ENCODE measurements around the gene NUP214.
"Not testable (repeated sequence)": the region's sequence is repeated elsewhere in the genome, so short reads cannot be mapped to it uniquely, and the experiment has no call there.

The NUP214 gene

DNA sequence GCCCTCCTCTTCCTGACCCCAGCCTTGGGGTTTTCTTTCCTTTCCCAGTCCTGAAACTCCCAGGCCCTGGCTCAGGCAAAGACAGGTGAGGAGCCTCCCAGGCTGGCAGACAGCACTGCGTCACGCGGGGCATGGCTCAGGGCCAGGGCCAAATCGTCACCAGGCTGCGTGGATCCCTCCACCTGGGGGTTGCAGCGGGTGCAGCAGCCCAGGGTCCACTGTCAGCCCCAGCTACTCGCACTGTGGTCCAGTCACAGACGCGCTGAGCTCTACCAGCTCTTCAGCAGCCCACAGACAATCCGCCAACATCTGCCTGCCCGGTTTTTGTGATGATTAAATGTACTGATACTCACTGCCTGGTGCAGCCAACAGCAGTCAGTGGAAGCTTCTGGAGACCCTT, 138.8 kb downstream of the NUP214 start:
- no peak for DNase-seq (ENCODE audit: insufficient read length, low spot score)
- TF ChIP-seq PAX5 (IDR thresholded peaks at IDR 0.05; ENCODE audit: insufficient read depth, low read length, severe bottlenecking) = no peak
- no peak for TF ChIP-seq SPI1 (IDR thresholded peaks at IDR 0.05; ENCODE audit: low read depth, low read length)
- TF ChIP-seq POLR2AphosphoS5 (IDR thresholded peaks at IDR 0.05; ENCODE audit: low read depth, low read length) = no peak
- TF ChIP-seq TAF1 (IDR thresholded peaks at IDR 0.05; ENCODE audit: low read depth, low read length) = no peak
- no peak for TF ChIP-seq POLR2A (IDR thresholded peaks at IDR 0.05; ENCODE audit: low read depth, low read length)
- no peak for TF ChIP-seq POU2F2 (IDR thresholded peaks at IDR 0.05; ENCODE audit: low read depth, low read length)
- FAIRE-seq = no peak

GRCh38 chr9:131266266-131267229, 141.2 kb downstream of the NUP214 start:
- no peak for FAIRE-seq
- no peak for TF ChIP-seq PAX5 (IDR thresholded peaks at IDR 0.05; ENCODE audit: insufficient read depth, low read length, severe bottlenecking)
- TF ChIP-seq TAF1 (IDR thresholded peaks at IDR 0.05; ENCODE audit: low read depth, low read length) = no peak
- TF ChIP-seq POLR2A (IDR thresholded peaks at IDR 0.05; ENCODE audit: low read depth, low read length) = no peak
- TF ChIP-seq POLR2AphosphoS5 (IDR thresholded peaks at IDR 0.05; ENCODE audit: low read depth, low read length) = no peak
- no peak for TF ChIP-seq SPI1 (IDR thresholded peaks at IDR 0.05; ENCODE audit: low read depth, low read length)
- TF ChIP-seq POU2F2 (IDR thresholded peaks at IDR 0.05; ENCODE audit: low read depth, low read length) = no peak
- DNase-seq (ENCODE audit: insufficient read length, low spot score) = no peak

- DNase-seq (ENCODE audit: insufficient read length, low spot score) = no peak
- TF ChIP-seq SPI1 (IDR thresholded peaks at IDR 0.05; ENCODE audit: low read depth, low read length) (0 out of 2 replicates have a peak, but pooled peaks have one; percentile 33), POLR2A (IDR thresholded peaks at IDR 0.05; ENCODE audit: low read depth, low read length) (no peak), POLR2AphosphoS5 (IDR thresholded peaks at IDR 0.05; ENCODE audit: low read depth, low read length) (no peak), TAF1 (IDR thresholded peaks at IDR 0.05; ENCODE audit: low read depth, low read length) (no peak), POU2F2 (IDR thresholded peaks at IDR 0.05; ENCODE audit: low read depth, low read length) (no peak)
- FAIRE-seq = peak; percentile 82
Observed at GRCh38 chr9:131270171-131271015, 145.0 kb downstream of the NUP214 start.

- DNase-seq (ENCODE audit: insufficient read length, low spot score); FAIRE-seq: not testable (repeated sequence)
Observed at GRCh38 chr9:131271016-131271273, 145.6 kb downstream of the NUP214 start.

GRCh38 chr9:131271506-131271931, 146.1 kb downstream of the NUP214 start:
- no peak for FAIRE-seq
- no peak for DNase-seq (ENCODE audit: insufficient read length, low spot score)
- TF ChIP-seq POLR2AphosphoS5 (IDR thresholded peaks at IDR 0.05; ENCODE audit: low read depth, low read length) = no peak
- no peak for TF ChIP-seq SPI1 (IDR thresholded peaks at IDR 0.05; ENCODE audit: low read depth, low read length)
- TF ChIP-seq POLR2A (IDR thresholded peaks at IDR 0.05; ENCODE audit: low read depth, low read length) = no peak
- no peak for TF ChIP-seq PAX5 (IDR thresholded peaks at IDR 0.05; ENCODE audit: insufficient read depth, low read length, severe bottlenecking)
- TF ChIP-seq TAF1 (IDR thresholded peaks at IDR 0.05; ENCODE audit: low read depth, low read length) = no peak
- no peak for TF ChIP-seq POU2F2 (IDR thresholded peaks at IDR 0.05; ENCODE audit: low read depth, low read length)

- FAIRE-seq = no peak
- TF ChIP-seq SPI1 (IDR thresholded peaks at IDR 0.05; ENCODE audit: low read depth, low read length) (no peak), POLR2A (IDR thresholded peaks at IDR 0.05; ENCODE audit: low read depth, low read length) (no peak), POLR2AphosphoS5 (IDR thresholded peaks at IDR 0.05; ENCODE audit: low read depth, low read length) (no peak), POU2F2 (IDR thresholded peaks at IDR 0.05; ENCODE audit: low read depth, low read length) (no peak), TAF1 (IDR thresholded peaks at IDR 0.05; ENCODE audit: low read depth, low read length) (no peak), PAX5 (IDR thresholded peaks at IDR 0.05; ENCODE audit: insufficient read depth, low read length, severe bottlenecking) (no peak)
Observed at GRCh38 chr9:131272212-131272611, 146.8 kb downstream of the NUP214 start.

DNA sequence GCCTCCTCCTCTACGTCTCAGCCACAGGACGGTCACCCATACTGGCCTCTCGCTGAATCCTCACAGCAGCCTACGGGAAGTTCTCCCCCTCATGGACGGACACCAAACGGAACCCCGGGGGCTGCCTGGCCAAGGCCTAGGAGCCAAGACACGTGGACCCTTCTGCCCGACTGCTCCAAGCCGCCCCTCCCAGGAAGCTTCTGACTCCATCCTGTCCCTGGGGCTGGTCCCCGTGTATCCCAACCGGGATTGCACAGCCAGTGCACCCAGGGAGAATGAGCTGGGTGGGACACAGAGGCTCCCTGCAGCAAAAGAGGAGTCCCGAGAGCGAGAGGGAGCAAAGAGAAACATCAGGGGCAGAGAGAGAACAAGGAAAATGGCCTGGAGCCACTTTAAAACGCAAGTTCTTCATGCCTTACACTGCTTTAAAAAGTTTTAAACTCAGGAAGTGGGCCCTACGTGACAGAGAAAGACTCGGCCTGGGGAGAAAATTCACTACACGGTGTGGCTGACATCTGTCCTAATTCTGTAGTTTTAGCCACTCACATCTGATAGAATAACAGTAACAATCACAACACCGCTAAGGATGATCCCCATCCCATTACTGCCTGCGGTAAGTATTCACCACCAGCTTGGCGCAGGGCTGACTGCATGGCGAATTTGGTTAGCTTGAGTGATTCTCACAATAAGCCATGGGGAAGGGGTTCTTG, 147.9 kb downstream of the NUP214 start:
- peak; percentile 83 for FAIRE-seq
- TF ChIP-seq POLR2AphosphoS5 (IDR thresholded peaks at IDR 0.05; ENCODE audit: low read depth, low read length) (no peak), POLR2A (IDR thresholded peaks at IDR 0.05; ENCODE audit: low read depth, low read length) (no peak), POU2F2 (IDR thresholded peaks at IDR 0.05; ENCODE audit: low read depth, low read length) (no peak), TAF1 (IDR thresholded peaks at IDR 0.05; ENCODE audit: low read depth, low read length) (no peak), SPI1 (IDR thresholded peaks at IDR 0.05; ENCODE audit: low read depth, low read length) (no peak), PAX5 (IDR thresholded peaks at IDR 0.05; ENCODE audit: insufficient read depth, low read length, severe bottlenecking) (no peak)

More at GRCh38 chr9:131272212-131272611, 146.8 kb downstream of the NUP214 start:
- DNase-seq (ENCODE audit: insufficient read length, low spot score) = no peak

DNA sequence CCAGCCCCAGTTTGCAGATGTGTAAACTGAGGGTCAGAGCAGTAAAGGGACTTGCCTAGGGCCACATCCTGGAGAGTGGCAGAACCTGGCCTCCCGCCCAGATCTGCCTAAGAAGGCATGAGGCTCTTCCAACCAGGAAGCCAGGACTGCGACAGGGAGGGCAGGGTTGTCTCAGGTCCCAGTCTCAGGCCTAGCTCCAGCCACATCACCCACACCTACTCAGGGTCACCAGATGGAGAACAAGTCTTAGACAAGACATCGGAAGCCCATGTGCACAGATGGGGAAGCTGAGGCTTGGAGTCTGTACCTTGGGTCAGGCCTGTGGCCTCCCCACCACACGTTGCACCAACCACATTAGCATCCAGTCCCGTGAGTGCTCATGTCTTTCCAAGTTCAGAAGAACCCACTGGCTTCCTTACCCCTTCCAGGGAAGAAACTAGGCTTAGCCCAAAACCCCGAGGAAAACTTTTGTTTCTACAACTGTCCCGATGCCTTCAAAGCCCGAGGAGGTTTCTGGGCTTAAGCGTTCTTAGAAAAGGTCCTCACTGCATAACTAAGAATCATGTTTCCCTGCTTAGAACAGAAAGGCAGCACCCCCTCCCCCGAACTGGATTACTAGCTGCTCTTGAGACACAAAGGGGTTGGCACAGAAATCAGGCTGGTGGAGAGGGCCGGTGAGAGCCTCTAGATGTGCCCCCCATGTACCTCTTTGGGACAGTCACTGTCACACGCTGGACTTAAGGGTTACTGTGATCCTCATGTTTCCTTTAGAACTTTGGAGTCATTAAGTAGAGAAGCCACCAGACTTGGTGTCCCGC, 148.7 kb downstream of the NUP214 start:
- FAIRE-seq (no peak), DNase-seq (ENCODE audit: insufficient read length, low spot score) (no peak)
- TF ChIP-seq POU2F2 (IDR thresholded peaks at IDR 0.05; ENCODE audit: low read depth, low read length) (no peak), POLR2A (IDR thresholded peaks at IDR 0.05; ENCODE audit: low read depth, low read length) (peak; percentile 52; the same call in 1 of the 2 replicates)

More for the DNA sequence above, 147.9 kb downstream of the NUP214 start:
- no peak for DNase-seq (ENCODE audit: insufficient read length, low spot score)
